Measurements from ENCODE around the gene GAREM1.

GRCh38 chr18:32290810-32291209, 179.9 kb downstream of the GAREM1 start:
- no peak for TF ChIP-seq CTCF (IDR thresholded peaks at IDR 0.05)
- TF ChIP-seq POLR2A (IDR thresholded peaks at IDR 0.05): no peak
